NCI-H1092 (cell line): Measurements from ENCODE around the gene HTRA2.
"Not testable (repeated sequence)": the region's sequence is repeated elsewhere in the genome, so short reads cannot be mapped to it uniquely, and the experiment has no call there.

Source experiments
- DNase-seq: peaks from one replicate; lab custom pipeline; 2025; lab: John Stamatoyannopoulos, UW

HTRA2 gene

DNA sequence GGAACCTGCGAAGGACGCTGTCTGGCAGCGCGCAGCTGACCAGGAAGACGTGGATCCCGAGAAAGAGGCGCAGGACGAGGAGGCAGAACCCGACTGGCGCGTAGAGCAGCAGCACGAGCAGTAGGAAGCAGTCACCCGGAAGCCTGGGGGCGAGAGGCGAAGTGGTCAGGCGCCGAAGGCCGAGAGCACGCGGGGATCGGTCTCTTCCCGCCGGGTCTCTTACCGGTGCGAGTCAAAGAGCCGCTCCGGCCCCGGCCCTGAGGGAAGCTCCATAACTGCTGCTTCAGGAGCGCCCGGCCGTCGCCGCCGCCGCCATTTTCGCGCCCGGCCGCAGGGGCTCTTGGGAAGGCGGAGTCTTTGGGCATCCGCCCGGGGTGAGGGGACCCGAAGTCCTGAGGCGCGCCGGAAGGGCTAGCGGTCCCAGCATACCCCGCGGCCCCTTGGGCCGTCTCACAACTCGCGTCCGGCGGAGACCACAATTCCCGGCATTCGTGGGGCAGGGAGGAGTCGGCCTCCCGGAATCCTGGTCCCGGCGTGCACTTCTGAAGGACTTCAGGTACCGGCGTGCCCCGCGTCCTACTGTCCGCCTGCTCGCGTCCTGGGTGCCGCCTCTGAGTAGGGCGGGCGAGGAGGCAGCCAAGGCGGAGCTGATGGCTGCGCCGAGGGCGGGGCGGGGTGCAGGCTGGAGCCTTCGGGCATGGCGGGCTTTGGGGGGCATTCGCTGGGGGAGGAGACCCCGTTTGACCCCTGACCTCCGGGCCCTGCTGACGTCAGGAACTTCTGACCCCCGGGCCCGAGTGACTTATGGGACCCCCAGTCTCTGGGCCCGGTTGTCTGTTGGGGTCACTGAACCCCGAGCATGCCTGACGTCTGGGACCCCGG is at the start of gene HTRA2, which contains the start of gene AUP1:
Gene HTRA2 (plus strand): TSS at position 577 of the 882 bp plus-strand sequence. CDS start 74 bp downstream, at position 651.
Gene AUP1 (minus strand): TSS at position 350 of the 882 bp plus-strand sequence. CDS start 77 bp downstream, at position 273.
- DNase-seq = peak; percentile 93

DNA sequence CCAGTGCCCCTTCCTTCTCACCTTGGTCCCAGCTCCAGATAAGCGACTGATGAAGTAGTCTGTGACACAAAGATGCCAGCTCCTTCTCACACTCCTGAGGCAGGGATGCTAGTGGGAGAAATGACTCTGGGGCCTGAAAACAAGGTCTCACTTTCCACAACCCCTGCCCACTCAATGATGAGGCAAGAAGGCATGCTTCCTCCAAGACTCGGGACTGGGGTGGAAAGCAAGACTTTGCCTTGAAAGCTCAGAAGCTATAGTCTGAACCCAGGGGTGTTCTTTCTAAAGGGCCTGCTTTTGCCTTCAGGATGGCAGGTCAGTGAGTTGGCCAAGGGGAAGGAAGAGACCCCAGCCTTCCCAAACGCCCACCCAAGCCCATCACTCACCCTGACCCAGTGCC is 48.3 kb upstream of the HTRA2 start:
- DNase-seq = no peak

DNA sequence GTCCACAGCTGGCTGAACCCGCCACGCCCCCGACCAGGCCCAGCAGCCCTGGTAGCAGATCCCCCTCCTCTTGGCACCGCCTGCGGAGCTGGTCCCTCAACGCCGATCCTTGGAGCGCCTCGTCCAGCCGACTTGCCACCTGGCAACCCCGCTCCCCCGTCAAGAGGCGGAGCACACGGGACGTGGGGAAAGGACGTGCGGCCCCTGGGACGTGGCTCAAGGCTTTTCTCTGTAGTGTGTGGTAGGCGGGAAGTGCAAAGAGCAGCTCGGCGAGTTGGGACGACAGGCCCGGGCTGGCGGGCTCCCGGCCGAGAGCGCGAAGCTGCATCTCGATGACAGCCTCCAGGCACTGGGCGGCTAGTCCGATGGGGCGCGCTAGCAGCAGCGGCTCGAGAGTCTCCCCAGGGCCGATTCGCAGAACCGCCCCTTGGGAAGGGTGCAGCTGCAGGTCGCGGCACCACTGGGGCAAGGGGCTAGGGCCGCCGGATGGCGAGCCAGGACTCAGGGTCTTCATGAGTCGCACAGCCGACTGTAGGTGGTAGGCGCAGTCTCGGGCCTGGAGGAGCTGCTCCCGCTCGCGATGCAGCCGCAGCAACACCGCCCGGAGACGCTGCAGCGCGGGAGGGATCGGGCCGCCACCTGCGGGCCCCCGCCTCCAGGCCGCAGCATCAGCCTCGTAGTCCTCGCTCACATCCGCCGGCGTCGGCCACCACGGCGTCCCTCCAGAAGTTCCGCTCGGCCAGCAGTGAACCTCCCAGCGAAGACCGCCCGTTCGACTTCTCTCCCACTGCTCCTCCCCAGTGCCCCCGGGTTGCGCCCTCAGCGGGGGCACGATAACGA is 47.6 kb upstream of the HTRA2 start:
- no peak for DNase-seq

- DNase-seq = peak; percentile 87
These were observed 46.7 kb upstream of the HTRA2 start, which contains the start of the genes CCDC142 and TTC31 for GRCh38 chr2:74482801-74483674. CCDC142 (minus strand) TSS chr2:74482998; CDS start chr2:74482837, 161 bp downstream. TTC31 (plus strand) TSS chr2:74483081; CDS start chr2:74483096, 15 bp downstream.

- DNase-seq = not testable (repeated sequence)
These were observed 46.0 kb upstream of the HTRA2 start for GRCh38 chr2:74483675-74484164.

GRCh38 chr2:74486141-74486540 is 43.6 kb upstream of the HTRA2 start:
- DNase-seq = no peak

- DNase-seq = no peak
These were observed 40.9 kb upstream of the HTRA2 start for GRCh38 chr2:74488643-74489481.

DNA sequence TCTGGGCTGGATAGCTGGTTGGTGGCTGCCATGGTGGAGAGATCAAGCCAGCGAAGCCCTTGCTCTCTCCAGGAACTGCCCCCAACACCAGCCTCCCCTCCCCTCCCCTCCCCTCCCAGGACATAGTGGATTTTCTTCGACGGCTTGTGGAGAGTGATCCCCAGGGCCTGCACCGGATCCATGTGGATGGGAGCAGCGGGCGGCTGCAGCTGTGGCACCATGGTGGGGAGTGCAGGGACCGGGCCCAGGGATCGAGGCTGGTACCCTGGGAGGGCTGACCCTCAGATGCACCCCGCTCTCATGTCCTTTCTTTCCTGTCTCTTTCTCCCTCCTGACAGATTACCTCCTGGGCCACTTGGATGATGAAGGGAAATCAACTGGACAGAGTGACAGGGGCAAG is 39.8 kb upstream of the HTRA2 start:
- DNase-seq = no peak

- no peak for DNase-seq
These were observed 37.8 kb upstream of the HTRA2 start for GRCh38 chr2:74491648-74492544.

DNA sequence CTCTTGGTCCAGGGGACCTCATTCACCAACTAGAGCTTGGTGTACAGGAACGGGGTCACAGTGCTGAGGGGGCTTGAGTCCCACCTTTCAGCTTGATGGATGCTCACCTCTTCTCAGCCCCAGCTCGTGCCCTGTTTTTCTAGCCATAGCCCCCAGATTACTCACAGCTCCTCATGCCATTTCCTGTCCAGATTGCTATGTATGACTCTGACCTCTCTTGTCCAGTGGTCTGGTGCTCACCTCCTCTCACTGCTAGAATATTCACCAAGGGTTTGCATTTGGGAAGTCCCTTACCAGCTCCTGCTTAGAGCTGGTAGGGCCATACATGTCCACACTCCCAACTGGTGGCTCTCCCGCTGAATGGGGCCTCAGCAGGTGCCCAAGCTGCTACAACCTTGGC is 36.2 kb upstream of the HTRA2 start:
- DNase-seq = no peak

DNA sequence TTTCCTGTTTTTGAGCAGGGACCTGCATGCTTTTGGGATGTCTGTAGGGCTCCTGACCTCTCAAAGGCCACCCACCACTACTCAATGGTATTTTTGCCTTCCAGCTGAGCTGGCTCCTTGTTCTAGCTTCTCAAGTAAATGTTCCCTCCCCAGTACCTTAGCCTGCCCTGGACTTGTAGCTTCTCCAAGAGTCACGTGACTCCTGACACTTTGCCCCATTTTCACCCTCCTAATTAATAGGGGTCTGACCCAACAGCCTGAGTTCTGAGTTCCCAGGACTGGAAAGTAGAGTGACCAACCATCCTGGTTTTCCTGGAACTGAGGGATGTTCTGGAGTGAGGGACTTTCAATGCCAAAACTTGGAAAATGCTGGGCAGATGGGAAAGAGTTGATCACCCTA is 34.3 kb upstream of the HTRA2 start:
- DNase-seq = no peak

DNA sequence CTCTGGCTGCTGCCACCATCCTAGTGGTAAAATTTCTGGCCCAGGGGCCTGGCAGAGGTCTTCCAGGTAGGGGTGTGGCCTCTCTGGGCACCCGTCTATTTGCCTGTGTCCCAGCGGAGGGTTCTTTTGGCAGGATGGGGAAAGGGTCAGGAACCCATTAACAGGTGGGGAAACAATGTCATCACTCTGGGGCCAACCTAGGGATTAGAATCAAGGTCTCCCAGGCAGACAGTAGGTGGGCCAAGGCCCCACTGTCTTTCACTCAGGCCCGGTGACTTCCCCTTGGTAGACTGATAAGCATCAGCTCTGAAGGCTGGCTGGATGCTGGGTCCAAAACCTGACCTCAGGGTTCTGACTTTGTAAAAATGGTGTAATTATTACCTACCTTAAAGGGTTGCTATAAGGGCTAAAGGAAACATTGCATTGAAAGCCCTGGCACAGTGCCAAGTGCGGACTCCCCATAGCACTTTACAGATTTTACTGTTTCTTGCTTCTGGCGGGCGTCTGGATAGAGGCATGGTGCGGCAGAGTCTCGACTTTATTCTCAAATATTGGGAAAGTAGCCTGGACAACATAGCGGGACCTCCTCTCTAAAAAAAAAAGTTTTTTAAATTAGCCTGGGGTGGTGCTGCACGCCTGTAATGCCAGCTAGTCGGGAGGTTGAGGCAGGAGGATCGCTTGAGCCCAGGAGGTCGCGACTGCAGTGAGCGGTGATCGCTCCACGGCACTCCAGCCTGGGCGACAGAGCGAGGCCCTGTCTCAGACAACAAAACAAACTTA is 32.5 kb upstream of the HTRA2 start:
- DNase-seq = no peak

DNA sequence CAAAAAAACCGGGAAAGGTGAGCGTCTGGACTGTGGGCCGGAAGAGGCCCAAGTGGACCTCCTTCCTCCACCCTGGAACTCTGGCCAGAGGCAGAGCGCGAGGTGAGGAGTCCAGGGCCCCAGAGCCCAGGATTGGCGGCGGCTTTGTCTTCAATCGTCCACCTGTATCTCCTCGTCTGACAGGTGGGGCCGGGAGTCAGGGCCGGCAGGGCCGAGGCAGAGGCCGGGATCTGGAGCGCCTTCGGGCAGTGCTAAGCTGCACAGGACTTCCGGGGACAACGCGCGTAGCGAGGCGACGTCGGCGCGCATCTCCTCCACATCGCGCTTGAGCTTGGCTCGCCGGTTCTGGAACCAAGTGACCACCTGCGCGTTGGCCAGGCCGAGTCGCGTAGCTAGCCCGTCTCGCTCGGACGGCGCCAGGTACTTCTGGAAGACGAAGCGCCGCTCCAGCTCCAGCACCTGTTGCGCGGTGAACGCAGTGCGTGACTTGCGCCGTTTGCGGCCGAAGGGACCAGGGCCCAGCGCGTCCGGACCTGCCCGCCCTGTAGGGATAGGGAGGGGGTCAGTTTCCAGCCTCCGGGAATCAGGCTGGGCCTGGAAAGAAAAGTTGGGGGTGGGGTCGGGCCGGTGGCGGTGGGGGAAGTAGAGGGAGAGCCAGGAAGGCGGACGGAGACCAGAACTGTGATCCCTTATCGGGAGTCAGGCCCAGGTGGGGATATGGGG is 31.8 kb upstream of the HTRA2 start:
- no peak for DNase-seq

DNA sequence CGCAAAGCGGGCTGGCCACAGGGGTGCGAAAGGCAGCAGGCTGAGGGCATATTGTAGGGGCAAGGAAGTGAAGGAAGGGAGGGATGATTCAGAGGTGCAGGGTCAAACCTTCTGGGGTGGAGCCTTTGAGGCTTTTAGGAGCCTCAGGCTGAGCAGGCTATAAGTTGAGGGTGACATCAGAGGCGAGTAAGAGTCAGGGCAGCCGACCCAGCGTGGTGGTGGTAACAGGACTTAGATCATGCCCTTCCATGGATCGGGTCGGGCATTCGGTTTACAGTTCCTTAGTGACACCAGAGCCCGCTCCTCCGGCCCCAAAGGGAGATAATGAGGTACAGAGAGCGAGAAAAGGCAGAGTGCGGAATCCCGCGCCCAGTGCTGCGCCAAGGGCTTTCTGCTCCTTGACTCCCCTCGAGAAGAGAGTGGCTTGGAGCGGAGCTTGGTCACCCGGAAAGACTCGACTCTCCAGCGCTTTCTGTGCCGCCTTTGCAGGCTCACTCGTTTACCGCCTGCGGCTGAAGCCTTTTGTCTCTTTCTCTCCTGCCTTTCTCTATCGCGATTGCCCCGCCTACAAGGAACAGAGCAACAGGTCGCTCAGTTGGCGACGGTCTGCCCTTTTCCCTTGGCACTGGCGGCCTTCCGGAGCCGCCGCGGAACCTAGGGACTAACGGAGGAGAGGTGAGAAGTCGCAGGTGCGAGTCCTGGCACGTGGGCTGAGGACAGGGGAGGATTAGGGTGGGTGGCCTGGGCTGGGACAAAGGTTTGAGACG is 31.1 kb upstream of the HTRA2 start:
- DNase-seq = no peak

GRCh38 chr2:74499267-74499939 is 30.3 kb upstream of the HTRA2 start, which contains the start of gene LBX2:
LBX2 (minus strand) TSS chr2:74499603; CDS start chr2:74499537, 66 bp downstream.
- no peak for DNase-seq

- no peak for DNase-seq
These were observed 29.7 kb upstream of the HTRA2 start for GRCh38 chr2:74499940-74500577.
